NCI-H82 (cell line): ENCODE results near the gene SLC26A1.
"Not testable (repeated sequence)": the region's sequence is repeated elsewhere in the genome, so short reads cannot be mapped to it uniquely, and the experiment has no call there.

Source experiments
- DNase-seq: peaks from one replicate; lab custom pipeline; 2025; lab: John Stamatoyannopoulos, UW

Gene SLC26A1

GRCh38 chr4:952881-953573, 40.2 kb downstream of the SLC26A1 start:
- no peak for DNase-seq

- DNase-seq: no peak
These were observed 41.4 kb downstream of the SLC26A1 start for GRCh38 chr4:951594-952468.

GRCh38 chr4:951186-951585, 42.0 kb downstream of the SLC26A1 start:
- DNase-seq: no peak

- no peak for DNase-seq
These were observed 42.8 kb downstream of the SLC26A1 start for GRCh38 chr4:950136-951020.

- no peak for DNase-seq
These were observed 43.5 kb downstream of the SLC26A1 start for GRCh38 chr4:949656-950055.

- no peak for DNase-seq
These were observed 44.3 kb downstream of the SLC26A1 start for GRCh38 chr4:948936-949300.

GRCh38 chr4:948101-948935, 44.9 kb downstream of the SLC26A1 start:
- no peak for DNase-seq

- DNase-seq: no peak
These were observed 45.7 kb downstream of the SLC26A1 start for GRCh38 chr4:947491-947971.

DNA sequence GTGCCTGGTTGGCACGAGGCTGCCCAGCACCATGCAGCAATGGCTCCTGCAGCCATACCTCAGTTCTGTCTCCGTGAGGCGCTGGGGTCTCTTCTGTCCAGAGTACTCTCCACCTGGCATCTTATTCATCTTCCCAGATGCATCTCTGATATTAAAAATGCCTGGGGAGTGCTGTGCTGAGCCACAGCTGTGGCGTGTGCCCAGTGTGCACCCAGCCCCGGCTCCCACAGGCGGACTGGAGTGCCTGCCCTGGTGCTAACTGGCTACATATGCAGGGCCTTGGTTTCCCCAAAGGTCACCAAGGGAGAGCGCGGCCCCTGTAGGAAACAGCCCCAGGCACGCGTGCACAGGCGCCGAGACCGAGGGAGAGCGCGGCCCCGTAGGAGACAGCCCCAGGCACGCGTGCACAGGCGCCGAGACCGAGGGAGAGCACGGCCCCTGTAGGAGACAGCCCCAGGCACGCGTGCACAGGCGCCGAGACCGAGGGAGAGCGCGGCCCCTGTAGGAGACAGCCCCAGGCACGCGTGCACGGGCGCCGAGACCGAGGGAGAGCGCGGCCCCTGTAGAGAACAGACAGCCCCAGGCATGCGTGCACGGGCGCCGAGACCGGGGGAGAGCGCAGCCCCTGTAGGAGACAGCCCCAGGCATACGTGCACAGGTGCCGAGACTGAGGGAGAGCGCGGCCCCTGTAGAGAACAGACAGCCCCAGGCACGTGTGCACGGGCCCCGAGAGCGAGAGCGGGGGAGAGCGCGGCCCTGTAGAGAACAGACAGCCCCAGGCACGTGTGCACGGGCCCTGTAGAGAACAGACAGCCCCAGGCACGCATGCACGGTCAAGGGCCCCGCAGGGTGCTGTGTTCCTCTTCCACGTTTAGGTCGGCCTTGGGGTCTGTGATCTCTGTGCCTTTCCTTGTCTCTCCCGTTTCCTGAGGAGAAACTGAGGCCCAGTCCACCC, 46.4 kb downstream of the SLC26A1 start:
- no peak for DNase-seq

GRCh38 chr4:946103-946450, 47.1 kb downstream of the SLC26A1 start:
- no peak for DNase-seq

DNA sequence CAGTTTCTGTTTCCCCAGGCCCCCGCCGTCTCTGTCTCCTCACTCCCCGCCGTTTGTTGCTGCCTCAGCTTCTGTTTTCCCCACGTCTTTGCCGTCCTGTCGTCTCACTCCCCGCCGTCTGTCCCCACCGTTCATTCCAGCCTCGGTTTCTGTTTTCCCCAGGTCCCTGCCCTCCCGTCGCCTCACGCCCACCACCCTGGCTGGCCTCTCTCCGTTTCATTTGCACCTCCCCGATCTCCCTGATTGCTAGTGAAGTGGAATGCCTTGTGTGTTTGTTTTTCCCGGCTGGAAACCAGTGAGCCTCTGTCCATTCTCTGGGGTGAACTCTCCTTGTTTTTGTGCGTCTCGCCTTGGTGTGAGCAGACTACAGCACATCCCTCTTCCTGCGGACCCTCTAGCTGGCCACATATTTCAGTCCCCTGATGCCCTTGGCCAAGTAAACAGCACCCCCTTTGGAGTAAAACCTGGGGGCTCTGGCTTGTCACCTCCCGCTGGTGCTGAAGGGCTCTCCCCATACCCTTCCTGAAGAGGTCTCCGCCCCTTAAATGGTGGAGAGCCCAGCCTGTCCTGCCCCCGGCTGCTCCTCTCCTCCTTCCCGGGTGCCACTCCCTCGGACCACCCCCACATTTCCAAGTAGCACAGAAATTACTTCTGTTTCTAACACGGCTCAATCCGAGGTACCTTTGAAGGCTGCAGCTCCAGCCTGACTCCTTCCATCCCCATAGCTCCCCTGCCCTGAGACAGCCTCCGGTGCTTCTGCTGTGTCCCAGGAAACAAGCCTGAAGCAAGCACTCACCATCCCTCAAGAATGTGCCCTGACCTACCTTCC, 47.7 kb downstream of the SLC26A1 start:
- DNase-seq: no peak

- not testable (repeated sequence) for DNase-seq
These were observed 53.7 kb downstream of the SLC26A1 start for GRCh38 chr4:939508-939907.
